Cardiac fibroblast (primary cell): ENCODE data around the gene ZSCAN12.

Experiments used
- DNase-seq, 2 donors: peaks; one replicate each; pipeline versions ENCODE4 v3.0.0 to v3.0.0-alpha.2; 2010; ENCODE audit warnings: low read depth in 2 of 2
- H3K4me3 ChIP-seq, 2 donors: replicated peaks in 1 of 2; 1 replicate in 1 of 2; 2 replicates in 1 of 2; pipeline ENCODE4 v1.5.1; 2011; ENCODE audit warnings: low read depth in 2 of 2, low read length in 2 of 2, mild to moderate bottlenecking in 2 of 2, moderate library complexity in 1 of 2
- TF ChIP-seq, protein P1 (sequence below): IDR thresholded peaks from one replicate; pipeline ENCODE4 v1.5.1; 2011; ENCODE audit warnings: low read depth, mild to moderate bottlenecking, low read length, inconsistent platforms

The ZSCAN12 gene

DNA sequence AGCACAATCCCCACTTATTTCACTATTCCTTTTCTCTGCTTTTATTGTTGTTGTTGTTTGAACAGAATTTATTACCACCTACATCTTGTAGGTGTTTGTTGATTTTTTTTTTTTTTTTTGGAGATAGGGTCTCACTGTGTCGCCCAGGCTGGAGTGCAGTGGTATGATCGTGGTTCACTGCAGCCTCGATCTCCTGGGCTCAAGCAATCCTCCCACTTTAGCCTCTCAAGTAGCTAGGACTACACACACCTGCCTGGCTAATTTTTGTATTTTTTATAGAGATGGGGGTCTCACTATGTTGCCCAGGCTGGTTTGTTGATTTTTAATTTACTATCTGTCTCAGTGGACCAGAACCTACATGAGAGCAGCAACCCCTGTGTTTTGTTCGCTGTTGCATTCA lies 3.6 kb downstream of the ZSCAN12 start:
- DNase-seq = no peak
- TF ChIP-seq, protein P1, sequence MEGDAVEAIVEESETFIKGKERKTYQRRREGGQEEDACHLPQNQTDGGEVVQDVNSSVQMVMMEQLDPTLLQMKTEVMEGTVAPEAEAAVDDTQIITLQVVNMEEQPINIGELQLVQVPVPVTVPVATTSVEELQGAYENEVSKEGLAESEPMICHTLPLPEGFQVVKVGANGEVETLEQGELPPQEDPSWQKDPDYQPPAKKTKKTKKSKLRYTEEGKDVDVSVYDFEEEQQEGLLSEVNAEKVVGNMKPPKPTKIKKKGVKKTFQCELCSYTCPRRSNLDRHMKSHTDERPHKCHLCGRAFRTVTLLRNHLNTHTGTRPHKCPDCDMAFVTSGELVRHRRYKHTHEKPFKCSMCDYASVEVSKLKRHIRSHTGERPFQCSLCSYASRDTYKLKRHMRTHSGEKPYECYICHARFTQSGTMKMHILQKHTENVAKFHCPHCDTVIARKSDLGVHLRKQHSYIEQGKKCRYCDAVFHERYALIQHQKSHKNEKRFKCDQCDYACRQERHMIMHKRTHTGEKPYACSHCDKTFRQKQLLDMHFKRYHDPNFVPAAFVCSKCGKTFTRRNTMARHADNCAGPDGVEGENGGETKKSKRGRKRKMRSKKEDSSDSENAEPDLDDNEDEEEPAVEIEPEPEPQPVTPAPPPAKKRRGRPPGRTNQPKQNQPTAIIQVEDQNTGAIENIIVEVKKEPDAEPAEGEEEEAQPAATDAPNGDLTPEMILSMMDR = no peak
- H3K4me3 ChIP-seq = no peak overlapping the region

DNA sequence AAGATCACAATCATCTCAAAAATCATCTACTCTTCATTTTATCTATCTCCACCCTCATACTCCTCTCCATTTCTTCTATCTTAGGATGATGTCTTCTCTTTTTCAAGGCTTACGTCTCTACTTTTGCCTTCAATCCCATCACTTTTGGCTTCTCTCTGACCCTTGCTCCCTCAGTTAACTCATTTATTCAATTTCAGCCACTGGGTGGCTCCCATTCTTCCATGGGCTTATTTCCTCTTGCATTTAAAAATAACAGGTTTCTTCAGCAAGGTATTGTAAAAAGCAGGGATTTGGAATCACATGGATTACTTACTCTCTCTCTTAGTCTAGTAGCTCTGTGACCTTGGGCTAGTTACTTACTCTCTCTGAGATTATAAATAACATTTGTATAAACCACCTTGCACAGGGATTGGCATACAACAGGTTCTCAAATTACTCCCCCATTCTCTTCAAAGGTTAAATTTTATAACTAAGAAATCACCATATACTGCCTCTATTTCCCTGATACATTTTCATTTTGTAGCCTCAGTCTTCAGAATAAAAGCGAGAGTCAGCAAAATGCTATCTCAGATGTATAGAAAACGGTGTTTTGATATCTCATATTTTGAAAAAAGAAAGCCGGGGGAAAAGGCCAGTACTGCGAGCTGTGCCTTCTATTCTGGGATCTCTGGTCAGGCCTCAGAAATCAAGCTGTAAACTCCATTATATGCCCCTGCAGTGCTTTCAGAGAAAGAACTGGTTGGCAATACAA lies 5.5 kb downstream of the ZSCAN12 start:
- TF ChIP-seq, protein P1 = peak; percentile 37
- no peak overlapping the region for H3K4me3 ChIP-seq

DNA sequence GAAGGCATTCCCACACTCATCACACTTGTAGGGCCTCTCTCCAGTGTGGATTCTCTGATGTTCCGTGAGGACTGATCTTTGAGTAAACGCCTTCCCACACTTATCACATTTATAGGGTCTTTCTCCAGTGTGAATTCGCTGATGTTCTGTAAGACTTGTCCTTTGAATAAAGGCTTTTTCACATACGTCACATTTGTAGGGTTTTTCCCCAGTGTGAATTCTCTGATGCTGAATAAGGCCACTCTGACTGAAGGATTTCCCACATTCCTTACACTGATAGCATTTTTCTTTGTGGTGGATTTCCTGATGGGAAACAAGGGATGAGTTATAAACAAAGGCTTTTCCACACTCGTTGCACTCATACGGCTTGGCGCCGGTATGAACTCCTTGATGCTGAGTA lies 8.9 kb downstream of the ZSCAN12 start:
- H3K4me3 ChIP-seq = no peak overlapping the region
- no peak for DNase-seq
- TF ChIP-seq, protein P1 = no peak

More for the DNA sequence above, 5.5 kb downstream of the ZSCAN12 start:
- DNase-seq = peak; percentile 33 to 41

DNA sequence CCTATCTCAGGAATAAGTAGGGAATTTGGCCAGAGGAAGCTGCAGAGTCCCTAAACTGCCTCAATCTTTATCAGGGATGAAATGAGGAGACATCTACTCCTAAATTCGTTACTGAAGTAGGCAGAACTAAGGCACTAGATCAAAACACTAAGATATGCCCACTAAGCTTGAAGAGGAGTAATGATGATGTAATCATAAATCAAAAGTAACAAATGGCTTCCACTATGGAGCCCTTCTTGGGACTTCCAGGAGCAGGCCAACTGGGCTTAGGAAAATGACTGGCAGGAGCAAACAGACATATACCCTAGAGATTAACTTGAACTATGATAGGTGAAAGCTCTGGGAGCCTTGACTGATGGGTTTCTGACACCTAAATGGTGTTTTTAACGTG lies 15.4 kb downstream of the ZSCAN12 start:
- no peak for DNase-seq
- H3K4me3 ChIP-seq = no peak overlapping the region
- TF ChIP-seq, protein P1 = no peak

DNA sequence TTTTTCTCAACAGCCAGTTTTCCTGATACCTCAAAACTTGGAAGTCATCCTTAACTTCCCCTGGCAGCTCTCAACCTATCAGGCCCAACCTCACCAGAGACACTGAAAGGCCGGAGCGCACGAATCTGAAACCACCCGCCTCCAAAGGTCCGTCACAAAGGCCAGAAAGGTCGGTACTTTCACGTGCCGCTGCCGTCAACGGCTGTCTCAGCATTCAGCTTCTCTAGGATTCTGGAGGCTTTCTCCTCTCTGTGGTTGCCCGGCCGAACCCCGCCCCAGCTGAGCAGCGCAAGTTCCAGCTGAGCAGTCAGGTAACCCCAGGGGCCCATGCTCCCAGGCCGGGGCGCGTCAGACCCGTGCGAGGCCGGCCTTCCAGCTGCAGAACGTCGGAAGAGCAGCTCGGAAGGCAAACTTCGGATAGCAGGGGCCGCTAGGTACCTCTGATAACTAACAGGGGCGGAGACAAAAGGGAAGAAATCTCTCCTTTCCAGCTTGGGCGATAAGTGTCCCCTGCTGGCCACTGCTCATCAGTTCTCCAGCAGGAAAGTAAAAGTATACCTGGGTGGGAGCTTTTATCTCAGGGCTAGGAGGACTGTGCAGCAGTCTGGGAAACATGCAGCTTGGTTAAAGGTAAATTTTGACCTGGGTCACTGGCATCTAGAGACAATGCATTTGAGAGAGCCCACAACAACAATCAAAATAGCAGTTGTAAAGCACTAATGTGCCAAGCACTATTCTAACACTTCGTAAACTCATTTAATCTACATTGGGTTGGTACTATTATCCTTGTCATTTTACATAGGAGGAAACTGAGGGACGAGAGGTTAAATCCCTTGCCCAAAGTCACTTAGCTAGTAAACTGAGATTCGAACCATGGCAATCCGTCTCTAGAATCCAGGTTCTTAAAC lies 16.1 kb downstream of the ZSCAN12 start:
- peak overlapping the region; percentile 48 to 51 for H3K4me3 ChIP-seq
- peak; percentile 93 for DNase-seq
- TF ChIP-seq, protein P1 = peak; percentile 62

DNA sequence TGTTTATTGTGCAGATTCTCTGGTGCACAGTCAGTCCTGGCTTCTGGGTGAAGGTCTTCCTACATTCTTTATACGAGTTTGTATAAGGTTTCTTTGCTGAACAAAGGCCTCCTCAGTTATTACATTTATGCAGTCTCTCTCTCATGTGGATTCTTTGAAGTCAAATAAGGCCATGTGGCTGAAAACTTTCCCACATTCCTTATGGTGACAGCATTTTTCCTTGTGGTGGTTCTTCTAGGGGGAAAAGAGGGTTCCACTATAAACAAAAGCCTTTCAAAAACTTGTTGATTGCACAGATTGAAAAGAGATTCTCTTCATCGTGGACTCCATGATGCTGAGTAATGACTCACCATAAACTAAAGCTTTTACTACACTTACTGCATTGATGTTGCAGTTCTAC lies 19.2 kb downstream of the ZSCAN12 start:
- H3K4me3 ChIP-seq = no peak overlapping the region
- DNase-seq = no peak
- TF ChIP-seq, protein P1 = no peak
